ENCODE measurements around the gene BIRC2.
A peak's percentile ranks its signal among the peaks of the same experiment; 100 is the strongest.

BIRC2 gene

DNA sequence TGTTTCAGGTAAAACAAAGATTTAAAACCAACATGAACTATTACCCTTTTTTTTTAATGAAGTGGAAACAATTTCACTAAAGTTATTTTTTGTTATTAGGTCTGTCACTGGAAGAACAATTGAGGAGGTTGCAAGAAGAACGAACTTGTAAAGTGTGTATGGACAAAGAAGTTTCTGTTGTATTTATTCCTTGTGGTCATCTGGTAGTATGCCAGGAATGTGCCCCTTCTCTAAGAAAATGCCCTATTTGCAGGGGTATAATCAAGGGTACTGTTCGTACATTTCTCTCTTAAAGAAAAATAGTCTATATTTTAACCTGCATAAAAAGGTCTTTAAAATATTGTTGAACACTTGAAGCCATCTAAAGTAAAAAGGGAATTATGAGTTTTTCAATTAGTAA is 30.9 kb downstream of the BIRC2 start:
- no peak for DNase-seq

DNA sequence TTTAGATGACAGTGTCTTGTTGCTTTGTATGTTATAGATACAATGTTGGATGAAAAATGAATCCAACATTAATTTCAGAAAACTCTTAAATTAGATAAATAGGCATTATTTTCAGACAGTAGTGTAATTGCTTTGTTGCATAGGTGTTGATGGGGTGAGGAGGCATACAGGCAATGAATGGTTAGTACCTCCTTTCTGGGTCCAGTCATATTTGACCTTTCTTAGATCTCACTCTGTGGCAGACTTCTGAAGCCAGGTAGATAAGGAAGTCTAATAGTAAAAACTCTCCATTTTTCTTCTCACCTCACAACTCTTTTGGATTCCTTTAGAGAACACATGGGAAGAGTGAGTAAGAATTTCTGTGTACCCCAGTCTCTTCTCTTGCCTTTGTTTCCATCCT is 31.8 kb downstream of the BIRC2 start:
- no peak for DNase-seq

DNA sequence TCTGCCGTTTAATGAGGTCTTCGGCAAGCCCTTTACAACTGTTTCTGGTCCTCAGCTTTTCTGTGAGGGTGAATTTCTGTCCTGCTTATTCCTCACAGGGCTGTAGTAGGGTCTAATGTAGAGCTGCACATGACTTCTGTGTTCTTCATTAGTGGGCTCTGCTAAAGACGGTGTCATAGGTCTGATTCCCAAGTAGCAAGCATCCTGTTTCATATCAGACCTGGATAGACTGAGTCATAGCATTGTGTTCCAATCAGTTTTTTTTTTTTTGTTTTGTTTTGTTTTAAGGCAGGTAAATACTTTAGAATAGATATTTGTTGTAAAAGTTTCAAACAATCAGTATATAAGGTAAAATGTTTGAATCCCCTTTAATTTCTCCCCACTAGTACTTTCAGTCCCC is 35.4 kb downstream of the BIRC2 start:
- DNase-seq = no peak

DNA sequence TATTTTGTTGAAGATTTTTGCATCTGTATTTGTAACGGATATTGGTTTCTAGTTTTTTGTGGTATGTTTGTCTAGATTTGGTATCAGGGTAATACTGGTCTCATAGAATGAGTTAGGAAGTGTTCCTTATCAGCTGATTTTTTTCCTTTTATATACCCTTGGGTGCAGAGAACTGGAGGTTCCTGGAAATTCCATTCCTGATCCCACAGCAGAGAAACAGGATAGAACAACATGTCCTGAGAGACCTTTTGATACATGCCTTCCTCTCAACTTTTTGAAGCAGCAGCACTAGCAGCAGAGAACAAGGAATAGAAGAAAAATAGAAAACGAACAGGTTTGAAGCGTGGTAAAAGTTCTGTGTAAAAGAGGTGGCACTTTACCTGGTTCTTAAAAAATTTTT is 36.8 kb downstream of the BIRC2 start:
- DNase-seq = no peak

DNA sequence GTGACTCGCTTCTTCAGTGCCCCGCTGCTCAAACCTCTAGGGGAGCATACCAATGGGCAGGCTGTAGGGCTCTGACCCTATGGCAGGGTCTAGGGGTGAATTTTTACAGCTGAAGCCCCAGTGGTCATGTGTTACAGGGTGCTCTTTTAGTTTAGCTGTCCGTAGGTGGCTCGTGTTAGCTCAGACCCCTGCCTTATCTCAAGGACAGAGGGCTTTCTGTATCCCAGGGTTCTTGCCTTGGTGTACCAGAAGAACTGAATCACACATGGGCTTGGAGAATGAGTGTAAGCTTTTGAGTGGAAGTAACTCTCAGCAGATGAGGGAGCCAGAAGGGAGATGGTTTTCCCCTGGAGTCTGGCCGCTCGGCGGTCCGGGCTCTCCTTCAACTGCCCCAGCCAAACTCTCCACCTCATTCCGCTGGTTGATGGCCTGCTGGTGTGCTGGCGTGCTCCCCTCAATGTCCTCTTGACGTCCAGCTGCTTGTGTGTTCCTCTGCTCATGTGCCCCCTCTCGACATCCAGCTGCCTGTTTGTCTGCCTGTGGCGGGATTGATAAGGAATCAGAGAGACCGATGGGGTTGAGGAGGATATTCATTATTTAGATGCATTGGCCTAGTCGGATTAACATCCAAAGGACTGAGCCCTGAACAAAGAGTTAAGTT is 37.5 kb downstream of the BIRC2 start:
- DNase-seq = no peak

DNA sequence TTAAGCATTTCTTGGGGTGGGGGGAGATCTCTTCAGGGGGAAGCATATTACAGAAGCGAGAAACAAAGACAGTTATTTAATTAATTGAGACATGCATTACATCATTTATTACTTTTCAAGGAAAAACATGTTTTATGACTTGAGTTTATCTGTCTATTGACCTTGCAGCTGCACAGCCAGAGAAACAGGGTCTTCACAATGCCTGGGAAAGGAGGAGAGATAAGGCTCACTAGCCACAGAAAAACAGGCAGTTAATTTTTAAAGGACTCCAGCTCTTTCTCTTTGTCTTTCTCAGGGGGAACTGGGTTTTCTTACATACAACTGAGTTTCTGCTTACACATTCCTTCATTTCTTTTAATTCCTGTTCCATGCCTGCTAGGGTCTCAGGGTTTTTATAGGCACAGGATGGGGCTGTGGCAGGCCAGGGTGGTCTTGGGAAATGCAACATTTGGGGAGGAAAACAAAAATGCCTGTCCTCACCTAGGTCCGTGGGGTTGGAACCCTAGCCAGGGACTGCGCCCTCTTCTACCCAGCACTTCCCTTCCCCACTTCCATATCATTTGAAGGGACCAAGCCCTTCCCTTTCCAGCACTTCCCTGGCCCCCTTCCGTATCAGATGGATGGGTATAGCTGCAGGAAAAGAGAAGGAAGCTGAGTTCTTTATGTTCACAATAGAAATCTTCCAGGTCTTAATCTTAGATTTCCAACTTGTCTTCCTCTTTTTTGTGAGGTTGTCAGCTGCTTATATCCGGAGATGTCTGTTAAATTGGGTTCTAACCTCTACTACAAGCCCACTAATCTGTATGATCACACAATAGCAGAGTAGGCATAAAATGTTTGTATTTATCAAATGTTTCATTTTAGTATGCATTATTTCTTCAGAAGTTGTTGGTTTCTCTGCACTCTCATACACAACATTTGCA is 38.3 kb downstream of the BIRC2 start:
- DNase-seq = no peak

DNA sequence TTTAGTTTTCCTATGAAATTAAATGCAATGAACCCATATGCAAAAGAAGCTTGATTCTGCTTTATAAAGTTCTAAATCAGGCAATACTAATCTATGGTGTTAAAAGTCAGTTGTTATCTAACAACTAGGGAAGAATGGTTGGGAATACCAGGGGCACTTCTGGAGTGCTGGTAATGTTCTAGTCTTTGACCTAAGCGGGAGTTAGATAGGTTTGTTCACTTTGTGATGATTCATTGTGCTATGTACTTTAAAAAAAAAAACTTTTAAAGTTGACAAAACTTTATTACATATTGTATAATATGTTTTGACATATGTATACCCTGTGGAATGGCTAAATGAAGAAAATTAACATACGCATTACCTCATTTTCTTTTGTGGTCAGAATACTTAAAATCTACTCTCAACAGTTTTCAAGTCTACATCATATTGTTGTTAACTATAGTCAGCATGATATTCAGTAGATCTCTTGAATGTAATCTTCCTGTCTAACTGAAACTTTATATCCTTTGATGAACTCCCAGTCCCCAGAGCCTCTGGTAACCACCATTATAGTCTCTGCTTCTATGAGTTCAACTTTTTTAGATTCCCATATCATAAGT is 39.2 kb downstream of the BIRC2 start:
- DNase-seq = no peak

DNA sequence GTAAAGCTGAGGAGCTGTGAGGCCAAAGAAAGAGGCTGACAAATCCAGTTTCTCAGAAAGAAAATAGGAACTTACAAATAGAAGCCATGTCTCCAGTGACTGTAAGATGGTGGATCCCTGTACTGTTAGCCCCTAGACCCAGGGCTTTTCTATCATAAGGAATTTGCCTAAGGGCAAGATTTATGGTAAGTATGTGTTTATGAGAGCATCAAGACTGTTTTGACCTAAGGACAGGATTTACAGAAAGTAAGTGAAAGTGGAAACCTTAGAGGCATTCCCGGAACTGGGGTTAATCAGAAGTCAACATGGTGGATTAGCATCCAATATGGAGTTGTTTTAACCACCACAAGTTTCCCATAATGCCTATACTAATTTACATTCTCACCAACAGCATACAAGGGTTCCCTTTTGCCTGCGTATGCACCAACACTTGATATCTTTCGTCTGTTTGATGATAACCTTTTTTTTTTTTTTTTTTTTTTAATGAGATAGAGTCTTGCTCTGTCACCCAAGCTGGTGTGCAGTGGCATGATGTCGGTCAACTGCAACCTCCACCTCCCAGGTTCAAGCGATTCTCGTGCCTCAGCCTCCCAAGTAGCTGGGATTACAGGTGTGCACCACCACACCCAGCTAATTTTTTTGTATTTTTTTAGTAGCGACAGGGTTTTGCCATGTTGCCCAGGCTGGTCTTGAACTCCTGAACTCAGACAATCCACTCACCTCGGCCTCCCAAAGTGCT is 40.2 kb downstream of the BIRC2 start:
- no peak for DNase-seq

DNA sequence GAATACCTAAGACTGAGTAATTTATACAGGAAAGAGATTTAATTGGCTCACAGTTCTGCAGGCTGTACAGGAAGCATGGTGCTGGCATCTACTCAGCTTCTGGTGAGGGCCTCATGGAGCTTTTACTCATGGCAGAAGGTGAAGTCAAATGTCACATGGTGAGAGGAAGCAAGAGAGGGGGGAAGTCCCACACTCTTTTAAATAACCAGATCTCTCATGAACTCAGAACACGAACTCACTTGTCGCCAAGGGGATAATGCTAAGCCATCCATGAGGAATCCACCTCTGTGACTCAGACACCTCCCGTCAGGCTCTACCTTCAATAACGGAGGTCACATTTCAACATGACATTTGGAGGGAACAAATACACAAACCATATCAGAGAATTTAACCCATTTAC is 42.2 kb downstream of the BIRC2 start:
- DNase-seq = no peak

DNA sequence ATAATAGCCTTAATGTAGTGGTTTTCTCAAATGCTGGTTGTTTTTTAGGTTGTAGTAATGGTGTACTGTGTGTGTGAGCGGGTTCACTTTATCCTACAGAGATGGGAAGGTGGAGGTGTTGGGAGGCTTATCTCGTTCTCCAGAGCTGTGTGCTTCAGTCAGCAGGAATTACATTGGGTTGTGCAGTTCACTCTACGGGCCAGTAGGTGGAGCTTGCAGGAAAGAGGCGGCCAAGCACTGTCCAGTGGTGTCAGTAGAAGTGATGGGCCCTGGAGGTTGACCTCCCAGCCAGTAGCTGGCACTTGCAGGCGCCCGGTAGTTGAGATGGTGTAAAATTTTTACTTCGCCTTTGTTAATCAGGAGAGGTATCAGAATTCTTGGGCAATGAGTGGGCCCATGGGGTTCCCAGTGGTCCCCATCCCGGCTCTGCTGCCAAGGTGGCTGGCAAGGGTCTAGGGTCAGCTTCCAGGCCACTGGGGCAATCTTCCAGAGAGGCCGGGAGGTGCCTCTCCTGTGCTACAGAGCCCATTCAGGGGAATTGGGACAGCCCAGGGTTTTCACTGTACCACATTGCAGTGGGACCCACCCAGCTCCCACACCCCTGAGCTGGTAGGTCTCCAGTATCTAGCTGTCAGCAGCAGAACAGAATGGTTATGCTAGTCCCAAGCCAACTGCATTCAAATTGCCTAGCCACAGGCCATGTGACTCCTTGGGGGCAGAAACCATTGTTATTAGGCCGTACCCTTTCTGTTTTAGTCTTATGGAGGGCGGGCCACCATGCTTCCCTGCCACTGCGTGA is 43.9 kb downstream of the BIRC2 start:
- peak; percentile 59 to 71 for DNase-seq

DNA sequence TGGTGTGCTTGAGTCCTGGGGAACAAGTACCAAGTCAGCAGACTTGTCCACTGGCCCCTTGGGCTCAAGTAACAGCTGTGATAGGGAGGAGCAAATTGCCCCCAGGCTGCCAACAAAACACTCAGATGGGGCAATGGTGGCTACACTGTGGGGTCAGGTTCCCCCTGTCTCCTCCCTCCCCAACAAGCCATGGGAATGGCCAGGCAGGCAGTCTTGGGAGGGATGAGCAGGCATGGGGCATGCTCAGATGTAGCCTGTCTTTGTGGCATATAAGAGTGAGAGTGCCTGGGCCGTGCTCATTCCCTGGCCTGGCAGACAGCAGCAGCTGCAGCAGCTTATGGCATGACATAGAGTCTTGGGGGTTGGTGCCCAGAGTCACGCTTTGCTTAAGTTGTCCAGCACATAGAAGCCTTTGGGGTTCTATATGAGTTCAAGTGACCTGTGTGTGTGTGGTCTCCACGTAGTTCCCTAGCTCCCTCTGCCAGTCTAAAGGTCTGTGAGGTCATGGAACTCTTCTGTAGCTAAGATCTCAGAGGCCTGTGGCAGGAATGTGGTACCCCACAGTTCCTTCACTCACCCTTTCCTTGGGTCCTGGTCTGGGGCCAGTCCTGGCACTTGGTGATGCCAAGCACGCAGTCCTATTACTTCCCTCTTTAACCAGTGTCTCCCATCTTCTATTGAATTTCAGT is 44.7 kb downstream of the BIRC2 start:
- DNase-seq = no peak

DNA sequence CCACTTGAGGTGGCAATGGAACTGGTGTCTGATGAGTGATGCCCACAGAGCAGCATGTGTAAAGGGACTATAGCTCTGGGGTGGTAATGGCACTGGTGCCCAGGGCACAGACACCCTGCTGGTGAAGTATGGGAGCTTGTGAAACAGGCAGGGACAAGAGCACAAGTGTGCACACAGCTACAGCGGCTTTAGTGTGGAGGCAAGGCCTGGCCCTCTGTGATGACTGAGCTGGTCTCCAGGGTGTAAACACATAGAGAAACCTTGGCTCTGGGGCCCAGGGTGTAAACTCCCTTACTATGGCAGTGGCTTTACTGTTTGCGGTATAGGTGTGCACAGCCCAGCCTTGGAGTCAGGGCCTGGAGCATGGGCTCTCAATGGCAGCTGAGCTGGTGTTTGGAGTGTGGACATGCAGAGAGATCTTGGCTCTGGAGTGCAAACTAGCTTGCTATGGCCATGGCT is 46.3 kb downstream of the BIRC2 start:
- DNase-seq = no peak

DNA sequence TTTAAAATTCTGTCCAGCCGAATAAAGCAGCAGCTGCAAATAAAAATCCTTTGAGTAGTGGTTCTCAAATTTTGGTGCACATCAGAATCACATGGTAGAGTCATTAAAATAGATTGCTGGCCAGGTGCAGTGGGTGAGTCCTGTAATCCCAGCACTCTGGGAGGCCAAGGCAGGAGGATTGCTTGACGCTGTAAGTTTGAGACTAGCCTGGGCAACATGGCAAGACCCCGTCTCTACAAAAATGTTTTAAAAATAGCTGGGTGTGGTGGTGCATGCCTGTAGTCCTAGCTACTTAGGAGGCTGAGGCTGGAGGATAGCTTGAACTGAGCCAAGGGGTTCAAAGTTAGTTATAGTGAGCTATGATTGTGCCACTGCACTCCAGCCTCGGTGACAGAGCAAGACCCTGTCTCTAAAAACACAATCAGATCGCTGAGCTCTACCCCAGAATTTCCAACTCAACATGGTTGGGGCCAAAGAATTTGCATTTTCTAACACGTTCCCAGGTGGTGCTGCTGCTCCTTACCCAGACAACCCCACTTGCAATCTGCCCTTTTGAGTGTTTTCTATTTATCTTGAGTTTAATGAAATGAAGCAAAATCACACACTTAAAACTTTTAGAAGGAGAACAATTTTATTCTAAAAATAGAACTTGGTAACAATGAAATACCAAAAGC is 48.8 kb downstream of the BIRC2 start:
- no peak for DNase-seq

DNA sequence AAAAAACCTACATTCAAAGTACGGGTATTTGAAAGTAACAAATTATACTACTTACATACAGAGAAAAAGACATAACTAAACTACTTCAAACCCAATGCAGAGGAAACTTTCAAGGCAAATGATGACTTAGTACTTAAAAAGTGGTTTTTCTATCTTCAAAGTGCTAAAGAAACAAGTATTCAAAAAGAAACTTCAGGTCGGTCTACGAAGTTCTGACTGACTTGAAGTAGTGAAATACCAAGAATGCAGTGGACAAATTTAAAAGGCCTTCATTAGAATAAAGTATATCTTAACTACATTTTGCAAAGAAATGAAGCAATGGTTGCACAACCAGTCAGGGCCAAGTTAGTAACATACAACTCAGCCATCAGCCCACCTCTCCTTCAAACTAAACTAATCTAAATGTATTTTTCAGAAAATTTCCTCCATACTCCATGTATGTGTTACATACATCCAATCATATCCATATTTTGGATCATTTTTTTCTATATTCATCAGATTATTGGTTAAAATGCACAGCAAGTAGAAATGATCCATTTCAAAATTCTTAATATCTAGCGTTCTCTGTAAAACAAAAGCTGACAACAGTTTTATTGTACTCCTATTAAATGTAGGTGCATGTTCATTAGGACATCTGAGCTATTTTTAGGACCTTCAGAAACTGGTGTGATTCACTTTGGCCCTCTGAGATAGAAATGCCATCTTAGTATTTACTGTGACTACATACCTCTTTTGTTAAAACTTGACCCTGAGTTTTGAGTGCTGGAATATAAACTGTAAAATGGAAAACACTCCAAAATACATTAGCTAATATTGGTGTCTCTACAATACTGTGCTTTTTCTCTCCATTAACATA is 49.9 kb downstream of the BIRC2 start:
- no peak for DNase-seq

DNA sequence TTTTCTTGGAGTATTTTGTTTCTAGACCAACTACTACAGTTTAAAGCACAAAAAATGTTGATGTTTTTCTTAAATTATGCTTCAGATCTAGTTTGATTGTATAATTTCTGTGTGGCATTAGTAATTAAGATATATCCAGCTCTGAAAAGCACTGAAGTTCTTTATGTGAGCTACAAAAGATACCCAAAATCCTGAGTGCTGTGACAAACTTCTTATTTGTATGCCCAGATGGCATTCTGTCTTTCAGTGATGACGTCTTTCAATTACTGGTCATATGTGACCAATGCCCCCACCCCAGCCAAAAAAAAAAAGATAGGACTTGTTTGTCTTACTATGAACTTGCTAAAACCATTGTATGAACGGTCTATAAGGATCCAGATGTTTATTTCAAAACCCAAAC is 51.3 kb downstream of the BIRC2 start:
- no peak for DNase-seq

DNA sequence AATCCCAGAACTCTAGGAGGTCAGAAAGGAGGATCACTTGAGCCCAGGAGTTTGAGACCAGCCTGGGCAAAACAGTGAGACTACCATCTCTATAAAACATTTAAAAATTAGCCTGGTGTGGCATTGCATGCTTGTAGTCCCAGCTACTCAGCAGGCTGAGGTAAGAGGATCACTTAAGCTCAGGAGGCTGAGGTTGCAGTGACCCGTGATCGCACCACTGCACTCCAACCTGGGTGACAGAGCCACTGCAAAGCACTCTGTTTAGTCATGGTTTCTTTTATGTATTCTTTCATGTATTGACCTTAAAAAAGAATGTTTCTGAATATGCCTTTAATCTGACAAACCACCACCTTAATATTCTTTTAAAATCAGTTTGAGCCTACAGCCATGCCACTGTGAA is 52.2 kb downstream of the BIRC2 start:
- no peak for DNase-seq

DNA sequence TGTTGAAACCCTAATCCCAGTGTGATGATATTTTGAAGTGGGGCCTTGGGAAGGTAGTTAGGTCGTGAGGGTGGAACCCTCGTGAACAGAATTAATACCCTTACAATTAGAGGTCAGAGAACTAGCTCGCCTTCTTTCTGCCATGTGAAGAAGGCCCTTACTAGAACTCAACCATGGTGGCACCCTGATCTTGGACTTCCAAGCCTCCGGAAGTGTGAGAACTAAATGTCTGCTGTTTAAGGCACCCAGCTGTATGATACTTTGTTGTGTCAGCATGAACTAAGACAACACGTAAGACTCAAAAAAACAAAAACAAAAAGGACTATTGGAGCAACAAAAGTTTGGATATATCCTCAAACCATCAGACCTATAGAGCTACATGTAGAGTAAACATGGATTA is 53.6 kb downstream of the BIRC2 start:
- DNase-seq = no peak

DNA sequence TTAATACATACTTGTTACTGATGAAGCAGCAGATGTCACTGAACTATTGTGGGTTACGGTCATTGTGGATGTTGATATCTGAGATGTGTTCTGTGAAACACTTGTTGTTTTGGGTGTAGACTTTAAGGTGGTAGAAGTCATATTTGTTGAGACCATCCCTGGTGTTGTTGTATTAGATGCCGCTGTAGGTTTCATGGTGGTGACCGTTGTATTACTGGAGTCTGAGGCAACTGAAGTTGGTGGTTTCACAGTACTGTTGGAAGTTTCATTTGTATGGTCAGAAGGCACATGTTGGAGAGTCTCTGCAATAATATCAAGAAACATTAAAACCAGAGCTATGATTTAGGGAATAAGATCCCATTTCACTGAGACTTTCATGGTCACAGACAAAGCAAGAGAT is 54.9 kb downstream of the BIRC2 start:
- DNase-seq = no peak

DNA sequence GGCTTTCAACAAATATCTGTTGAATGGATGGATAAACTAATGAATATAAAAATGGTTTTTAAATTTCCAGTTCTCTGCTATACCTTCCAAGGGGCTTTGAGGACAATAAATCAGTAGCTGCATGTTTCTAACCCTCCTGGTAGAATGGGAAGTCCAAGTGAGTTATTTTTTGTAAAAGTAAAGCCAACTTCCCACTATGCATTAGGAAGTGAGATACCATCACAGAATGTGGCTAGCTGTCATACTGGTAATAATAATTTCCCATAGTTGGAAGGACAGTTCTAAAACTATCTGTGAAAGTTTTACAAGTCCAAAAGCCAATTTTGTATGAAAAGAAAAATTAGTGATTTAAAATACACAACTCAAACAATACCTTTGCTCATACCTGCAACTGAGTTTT is 55.5 kb downstream of the BIRC2 start:
- DNase-seq = no peak

DNA sequence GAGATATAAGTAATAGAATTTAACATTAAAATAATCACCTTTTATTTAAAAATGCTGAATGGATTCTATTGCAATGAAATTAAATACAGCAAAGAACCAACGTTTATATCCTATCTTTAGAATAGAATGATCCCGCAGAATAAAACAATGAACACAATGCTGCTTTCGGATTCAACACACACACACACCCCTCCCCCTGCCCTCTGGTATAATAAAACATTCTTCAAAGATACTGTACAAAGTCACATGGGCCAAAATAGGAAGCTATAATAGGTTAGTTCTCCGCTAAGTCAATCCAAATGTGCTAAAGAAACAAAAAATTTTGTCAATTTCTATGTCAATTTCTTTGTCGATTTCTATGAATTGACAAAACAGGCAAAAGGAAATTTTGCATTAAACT is 58.5 kb downstream of the BIRC2 start:
- no peak for DNase-seq
